GM21423 (cell line): ENCODE data around the gene LIPG.

Source experiments
- ATAC-seq: cut with Tn5 transposase; IDR thresholded peaks from one replicate; pipeline ENCODE4 v1.9.1; 2021; ENCODE audit warnings: mild to moderate bottlenecking, moderate library complexity; ENCODE audit not compliant: unreplicated experiment

LIPG gene

DNA sequence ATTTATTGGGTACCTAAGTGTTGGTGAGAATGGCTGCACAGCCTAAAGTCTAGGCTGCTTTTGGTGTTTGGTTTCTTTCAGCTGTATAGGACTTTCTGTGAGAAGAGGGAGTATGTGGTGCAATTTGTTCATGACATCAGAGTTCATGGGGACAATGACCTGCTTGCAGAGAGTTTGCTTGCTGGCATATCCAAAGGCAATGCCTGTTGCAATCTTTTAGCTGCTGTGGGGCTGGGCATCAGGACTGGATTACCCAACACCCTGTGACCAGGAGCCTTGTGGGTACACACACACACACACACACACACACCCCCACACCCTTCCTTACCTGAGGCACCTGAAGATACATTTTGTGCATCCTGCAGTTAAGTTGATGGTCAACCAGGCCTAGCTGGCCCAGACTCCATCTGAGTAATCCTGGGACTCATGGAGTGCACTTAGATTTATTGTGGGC is 68.4 kb downstream of the LIPG start:
- no peak for ATAC-seq

DNA sequence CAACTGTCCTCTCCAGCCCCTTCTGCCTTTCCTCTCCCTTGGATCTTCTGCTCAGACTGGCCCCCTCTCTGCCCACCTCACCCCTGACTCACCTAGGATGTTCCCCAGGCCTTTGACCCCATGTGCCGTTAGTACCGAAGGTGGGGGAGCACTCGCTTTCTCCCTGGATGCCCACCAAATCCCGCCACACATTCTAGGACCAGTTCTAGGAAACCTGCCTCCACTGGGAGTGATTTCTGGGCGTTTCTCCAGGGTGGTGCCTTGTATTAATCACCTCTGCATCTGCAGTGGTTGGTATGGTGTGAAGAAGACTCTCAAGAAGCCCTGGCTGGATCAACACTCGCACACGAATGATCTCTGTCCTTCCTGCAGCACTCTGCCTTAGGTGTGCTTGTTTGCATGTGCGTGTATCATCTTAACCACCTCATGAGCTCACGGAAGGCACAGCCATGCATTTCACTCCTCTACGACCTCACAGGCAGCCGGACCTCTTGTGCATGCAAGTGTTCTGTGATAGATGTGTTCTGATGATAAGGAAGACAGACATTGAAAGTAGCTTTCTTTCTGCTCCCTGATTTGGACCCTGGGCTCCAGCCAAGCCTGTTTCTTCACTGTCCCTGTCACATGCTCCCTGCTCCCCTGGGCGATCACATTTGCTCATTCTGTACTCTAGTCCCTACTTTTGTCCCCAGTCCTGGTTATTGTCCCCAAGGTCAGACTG is 69.4 kb downstream of the LIPG start:
- no peak for ATAC-seq

DNA sequence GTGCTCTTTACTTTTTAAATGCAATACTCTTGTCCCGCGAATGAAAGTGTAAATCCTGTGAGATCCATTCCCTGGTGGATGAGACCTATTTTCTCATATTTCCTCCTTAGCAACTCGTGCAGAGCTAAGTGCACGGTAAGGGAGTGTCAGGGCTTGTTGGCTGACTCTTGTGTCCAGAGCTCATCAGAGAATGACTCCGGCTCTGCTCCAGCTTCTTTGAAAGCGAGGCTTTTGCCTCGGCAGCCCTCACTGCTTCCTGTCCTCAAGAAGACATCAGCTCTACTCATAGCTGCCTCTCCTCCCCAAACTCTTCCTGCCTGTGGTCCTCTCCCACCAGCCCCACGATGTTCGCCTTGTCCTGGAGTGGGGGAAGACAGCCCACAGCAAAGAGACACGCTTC is 70.7 kb downstream of the LIPG start:
- ATAC-seq, result no peak

DNA sequence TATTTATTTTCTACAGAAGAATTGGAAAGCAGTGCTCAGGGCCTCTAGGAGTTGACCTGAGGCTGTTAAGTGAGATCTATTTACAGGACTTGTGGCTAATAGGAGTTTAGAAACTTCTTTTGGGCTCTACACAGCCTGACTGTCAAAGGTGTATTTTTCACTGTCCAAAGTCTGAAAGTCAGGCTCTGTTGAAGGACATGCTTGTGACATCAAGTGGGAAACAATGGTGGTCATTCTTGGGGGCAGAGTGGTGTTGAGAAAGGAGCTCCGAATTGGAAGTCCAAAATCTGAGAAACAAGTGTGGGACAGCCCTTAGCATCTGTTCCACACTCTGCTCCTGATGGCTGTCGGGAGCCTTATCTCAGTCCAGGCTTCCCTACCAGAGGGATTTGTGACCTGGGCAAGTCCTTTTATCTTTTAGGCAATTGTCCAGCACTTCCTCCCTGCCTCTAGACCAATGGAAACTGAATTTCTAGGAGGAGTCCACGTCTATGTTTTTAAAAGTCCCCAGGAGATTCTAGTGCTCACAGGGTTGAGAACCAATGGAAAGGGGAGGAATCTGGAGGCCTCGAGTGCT is 76.4 kb downstream of the LIPG start:
- no peak for ATAC-seq

DNA sequence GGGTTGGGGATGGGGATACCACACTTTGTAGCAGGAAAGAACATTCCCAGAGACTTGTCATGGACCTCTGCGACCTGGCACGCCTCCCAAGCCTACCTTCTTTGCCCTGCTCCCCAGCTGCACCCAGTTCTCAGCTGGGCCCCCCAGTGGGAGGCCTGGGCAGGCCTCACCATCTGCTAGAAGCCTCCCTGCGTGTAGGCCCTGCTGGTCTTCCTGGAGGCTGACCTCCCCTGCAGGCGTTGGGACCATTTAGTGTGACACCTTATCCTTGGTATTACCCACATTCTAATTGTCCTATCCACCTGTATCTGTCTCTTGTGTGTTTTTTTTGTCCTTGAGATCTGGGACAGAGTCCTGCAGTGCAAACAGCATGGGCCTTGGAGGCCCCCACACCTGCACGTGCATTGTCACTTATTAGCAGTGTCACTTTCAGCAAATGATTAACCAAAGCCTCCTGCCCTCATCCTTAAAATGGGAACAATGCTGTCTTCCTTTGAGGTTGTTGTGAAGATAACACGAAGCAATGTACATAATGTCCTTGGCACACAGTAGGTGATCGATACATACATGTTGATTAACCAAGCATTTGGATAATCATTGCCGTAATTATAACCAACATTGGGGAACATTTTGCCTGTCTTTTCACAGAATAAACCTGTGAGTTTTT is 77.2 kb downstream of the LIPG start:
- no peak for ATAC-seq

DNA sequence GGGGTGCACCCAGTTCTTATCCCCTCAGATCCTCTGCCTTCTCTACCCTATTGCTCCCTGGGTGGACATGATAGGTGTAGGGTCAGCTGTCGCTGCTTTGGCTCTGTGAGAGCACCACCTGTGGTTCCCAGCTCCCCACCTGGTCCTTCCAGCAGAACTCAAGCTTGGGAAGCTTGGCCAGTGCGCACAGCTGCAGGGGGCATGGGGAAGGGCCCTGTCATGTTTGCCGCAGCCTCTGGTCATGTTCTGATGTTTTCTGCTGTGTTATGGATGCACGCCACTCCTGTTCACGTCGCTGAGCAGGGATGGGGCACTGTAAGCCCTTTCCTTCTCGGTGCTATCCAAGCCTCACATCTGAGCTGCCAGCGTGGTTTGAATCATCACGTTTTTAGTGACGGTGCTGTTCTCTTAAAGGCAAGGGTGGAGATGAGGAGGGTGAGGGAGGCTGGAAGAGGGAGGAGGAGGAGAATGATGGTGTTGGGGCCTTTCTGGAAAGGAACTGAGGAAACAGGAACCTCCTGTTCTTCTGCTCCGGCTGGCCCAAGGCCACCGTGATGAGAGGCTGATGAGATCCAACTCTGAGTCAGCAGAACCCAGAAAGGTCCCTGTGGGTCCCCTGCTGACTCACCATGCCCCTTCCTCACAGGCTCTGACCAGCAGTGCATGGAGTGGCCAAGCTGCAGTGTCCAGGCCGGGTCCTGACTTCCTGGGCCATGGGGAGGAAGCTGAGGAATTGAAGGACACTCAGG is 78.0 kb downstream of the LIPG start:
- ATAC-seq, result no peak

DNA sequence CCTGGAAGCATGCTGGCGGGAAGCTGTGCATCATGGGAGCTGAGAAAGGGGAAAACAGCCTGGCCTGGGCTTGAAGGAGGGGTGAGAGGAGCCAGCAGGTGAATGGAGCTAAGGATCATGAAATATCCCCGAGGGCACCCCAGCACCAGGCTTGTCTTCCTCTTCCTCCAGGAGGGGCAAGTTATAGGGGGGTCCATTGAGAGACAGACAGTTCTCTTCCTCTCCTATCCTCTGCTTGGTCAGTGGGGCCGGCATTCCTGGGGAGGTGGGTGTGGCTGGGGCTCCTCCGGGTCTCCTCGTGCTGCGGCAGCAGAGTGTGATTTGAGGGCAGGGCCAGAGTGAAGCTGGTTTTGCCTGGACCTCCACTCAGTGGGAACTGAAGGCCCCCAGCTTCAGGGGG is 78.9 kb downstream of the LIPG start:
- no peak for ATAC-seq

DNA sequence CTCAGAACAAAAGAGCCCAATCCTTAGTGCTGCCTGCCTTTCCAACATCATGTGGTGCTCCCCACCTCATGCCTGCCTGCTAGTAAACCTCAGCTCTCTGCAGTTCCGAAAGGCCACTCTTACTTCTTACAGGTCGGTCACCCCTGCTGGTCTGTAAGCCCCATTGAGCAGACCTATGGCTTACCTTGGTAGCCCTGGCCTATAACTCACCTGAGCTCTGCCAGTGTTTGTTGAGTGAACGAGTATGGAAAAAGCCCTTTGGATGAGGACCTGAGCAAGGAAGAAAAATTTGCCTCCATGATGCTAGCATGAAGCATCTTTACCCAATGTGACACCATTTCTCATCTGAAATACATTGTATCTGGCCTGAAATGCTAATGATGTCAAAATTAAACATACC is 83.3 kb downstream of the LIPG start:
- no peak for ATAC-seq

DNA sequence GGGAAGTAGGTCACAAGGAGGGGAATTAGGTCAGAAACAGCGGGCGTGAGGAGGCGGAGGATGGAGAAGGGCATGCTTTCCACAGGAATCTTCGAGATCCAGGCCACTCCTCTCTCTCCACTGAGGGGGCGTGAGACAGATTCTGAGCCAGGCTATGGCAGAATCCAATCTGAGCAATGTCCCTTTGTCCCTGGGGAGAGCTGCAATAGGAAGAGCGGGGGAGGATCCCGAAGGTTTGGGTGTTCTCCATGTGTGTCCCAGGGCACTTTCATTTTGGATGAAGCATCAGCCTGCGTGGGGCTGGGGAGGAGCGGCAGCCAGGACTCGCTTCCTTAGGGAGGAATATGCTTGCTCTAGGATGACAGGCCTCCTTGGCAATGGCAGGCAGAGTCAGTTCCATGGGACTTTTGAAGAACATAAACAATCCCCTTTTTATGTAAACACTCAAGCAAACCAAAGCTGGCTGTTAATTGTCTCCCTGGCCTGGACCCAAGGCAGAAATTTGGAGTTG is 84.0 kb downstream of the LIPG start:
- ATAC-seq, result no peak

DNA sequence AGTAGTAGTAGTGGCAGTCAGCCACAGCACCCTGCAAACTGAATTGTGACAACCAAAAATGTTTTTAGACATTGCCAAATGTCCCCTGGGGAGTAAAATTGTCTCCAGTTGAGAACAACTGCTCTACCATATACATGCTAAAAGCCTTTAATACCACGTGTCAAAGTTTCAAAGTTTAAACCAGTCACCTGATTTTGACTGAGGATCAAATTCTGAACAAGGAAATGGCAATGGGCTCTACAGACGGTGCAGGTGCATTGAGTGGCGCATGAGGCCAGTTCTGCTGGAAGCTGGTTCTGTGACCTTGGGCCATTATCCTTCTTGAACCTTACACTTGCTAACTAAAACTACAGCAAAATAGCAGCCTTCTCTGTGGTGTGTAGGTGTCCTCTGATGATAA is 85.0 kb downstream of the LIPG start:
- no peak for ATAC-seq

DNA sequence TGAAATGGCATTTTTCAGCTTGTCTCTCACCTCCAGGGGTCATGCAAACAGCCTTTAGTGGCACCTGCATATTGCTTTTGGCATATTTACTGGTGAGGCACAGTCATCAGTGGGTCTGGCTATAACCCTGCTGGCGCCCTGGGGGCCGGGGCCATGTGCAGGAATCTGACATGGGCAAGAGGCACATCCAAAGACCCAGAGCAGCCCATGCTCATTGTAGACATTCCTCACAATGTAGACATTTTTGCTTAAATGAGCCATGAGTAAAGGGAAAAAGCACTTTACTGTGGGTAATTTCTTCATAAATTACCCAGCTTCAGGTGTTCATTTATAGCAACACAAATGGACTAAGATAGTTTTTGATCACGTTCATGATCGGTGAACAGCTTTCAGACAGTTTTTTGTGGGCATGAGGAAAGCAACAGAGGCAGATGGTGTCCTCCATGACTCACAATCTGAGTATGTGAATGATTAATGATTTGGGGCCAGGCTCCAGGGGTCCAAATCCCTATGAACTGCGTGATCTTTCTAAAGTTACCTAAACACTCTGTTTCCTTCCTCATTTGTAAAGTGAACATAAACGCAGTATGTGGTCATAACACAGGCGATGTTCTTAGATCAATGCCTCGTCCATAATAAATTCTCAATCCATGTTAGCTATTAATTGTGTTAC is 85.8 kb downstream of the LIPG start:
- ATAC-seq, result no peak

DNA sequence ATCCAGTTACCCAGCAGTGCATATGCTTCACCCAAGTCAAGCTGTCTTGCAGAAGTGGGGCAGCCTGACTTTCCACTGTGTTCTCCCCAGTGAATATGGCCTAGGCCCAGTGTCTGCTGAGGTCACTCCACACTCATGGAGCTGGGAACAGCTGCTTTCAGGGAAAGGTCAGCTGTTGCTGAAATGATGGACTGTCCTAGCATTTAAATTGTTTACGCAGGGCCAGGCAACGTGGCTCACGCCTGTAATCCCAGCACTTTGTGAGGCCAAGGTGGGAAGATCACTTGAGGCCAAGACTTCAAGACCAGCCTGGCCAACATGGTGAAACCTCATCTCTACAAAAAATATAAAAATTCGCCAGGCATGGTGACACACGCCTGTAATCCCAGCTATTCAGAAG is 86.5 kb downstream of the LIPG start:
- no peak for ATAC-seq
